ENCODE data around the gene GPLD1.

GRCh38 chr6:24477070-24477469, 12.3 kb downstream of the GPLD1 start:
- no peak for TF ChIP-seq CTCF (IDR thresholded peaks at IDR 0.05)
- no peak for TF ChIP-seq POLR2A (IDR thresholded peaks at IDR 0.05)

Data from right lobe of liver (tissue), 4 donors.